B cell (primary cell): ENCODE measurements around the gene FAM222A. TPM values are rescaled to one million over a fixed set of nuclear protein-coding genes. Genes with fewer than 3 reads are reported as not detected.

Source experiments
- ATAC-seq: fragments of 200-7000 bp; cut with Tn5 transposase; one replicate; pipeline ENCODE4 v1.10.0; 2021; ENCODE audit warnings: low read depth, mild to moderate bottlenecking, moderate number of reproducible peaks, moderate library complexity
- CTCF ChIA-PET: fragments of 350-600 bp; sonication (Branson Sonifier 250); formaldehyde crosslinking; loops from one replicate; lab custom pipeline; 2021; ENCODE audit warnings: antibody characterized with exemption, inconsistent platforms; lab: Charles Lee
- POLR2A ChIA-PET: fragments of 350-600 bp; sonication (Branson Sonifier 250); formaldehyde crosslinking; loops from one replicate; lab custom pipeline; 2021; ENCODE audit warnings: antibody characterized with exemption; lab: Charles Lee
- DNase-seq: peaks from one replicate; pipeline ENCODE4 v3.0.0; 2013
- H2AFZ ChIP-seq: 2 replicates; pipeline ENCODE4 v1.6.1; 2012; ENCODE audit warnings: mild to moderate bottlenecking, low read depth, low read length; ENCODE audit not compliant: insufficient read depth, poor library complexity, severe bottlenecking
- H3K27ac ChIP-seq, 2 donors: 1 replicate in 1 of 2; 2 replicates in 1 of 2; pipeline ENCODE4 v1.5.1; 2012 to 2013; ENCODE audit warnings: low read length in 2 of 2, mild to moderate bottlenecking in 2 of 2, moderate library complexity in 1 of 2
- H3K27me3 ChIP-seq, 4 experiments: fragments of 200-600 bp in 1 of 4; sonication (generic) in 1 of 4; replicated peaks in 1 of 4; 1 replicate in 2 of 4; 2 replicates in 2 of 4; pipeline versions ENCODE4 v1.6.1 to v1.7.0; 2013 to 2016; ENCODE audit warnings: low read length in 3 of 4, mild to moderate bottlenecking in 2 of 4, mixed read lengths in 1 of 4, moderate library complexity in 1 of 4; ENCODE audit not compliant: insufficient read depth in 4 of 4, control insufficient read depth in 3 of 4; ENCODE audit errors: control extremely low read depth in 1 of 4
- H3K36me3 ChIP-seq, 2 experiments: replicated peaks in 1 of 2; 1 replicate in 1 of 2; 2 replicates in 1 of 2; pipeline versions ENCODE4 v1.6.1 to v1.7.1; 2013; ENCODE audit warnings: low read length in 1 of 2; ENCODE audit not compliant: insufficient read depth in 2 of 2, control insufficient read depth in 1 of 2; ENCODE audit errors: control extremely low read depth in 1 of 2, extremely low read depth in 1 of 2
- H3K4me1 ChIP-seq, 2 donors: fragments of 200-600 bp in 1 of 2; sonication (generic) in 1 of 2; 1 replicate in 1 of 2; 2 replicates in 1 of 2; pipeline versions ENCODE4 v1.5.1 to v1.6.1; 2013 to 2017; ENCODE audit warnings: low read length in 2 of 2; ENCODE audit not compliant: control insufficient read depth in 2 of 2, insufficient read depth in 2 of 2
- H3K4me2 ChIP-seq: replicated peaks from 2 replicates; pipeline ENCODE3; 2012; ENCODE audit warnings: mild to moderate bottlenecking, low read depth, low read length; ENCODE audit not compliant: poor library complexity, severe bottlenecking
- H3K4me3 ChIP-seq, 5 experiments: fragments of 200-600 bp in 1 of 5; sonication (generic) in 1 of 5; 1 replicate in 3 of 5; 2 replicates in 2 of 5; pipeline versions ENCODE4 v1.5.1 to v1.7.0; 2011 to 2016; ENCODE audit warnings: low read length in 4 of 5, mild to moderate bottlenecking in 4 of 5, low read depth in 2 of 5, control low read depth in 1 of 5, moderate library complexity in 1 of 5; ENCODE audit not compliant: insufficient read depth in 1 of 5; ENCODE audit errors: control extremely low read depth in 1 of 5, extremely low read depth in 1 of 5
- H3K79me2 ChIP-seq: fragments of 200-600 bp; sonication (generic); one replicate; pipeline ENCODE4 v1.6.0; 2016; ENCODE audit warnings: low read length; ENCODE audit not compliant: control insufficient read depth, insufficient read depth
- H3K9ac ChIP-seq: fragments of 200-600 bp; sonication (generic); 2 replicates; pipeline ENCODE4 v1.6.1; 2017; ENCODE audit warnings: mild to moderate bottlenecking, low read length, moderate library complexity
- H3K9me3 ChIP-seq, 3 donors: one replicate each; pipeline versions ENCODE4 v1.6.1 to v1.7.1; 2013; ENCODE audit warnings: low read length in 2 of 3; ENCODE audit not compliant: control insufficient read depth in 2 of 3, insufficient read depth in 1 of 3; ENCODE audit errors: control extremely low read depth in 1 of 3
- H4K20me1 ChIP-seq: 2 replicates; pipeline ENCODE4 v1.6.0; 2012; ENCODE audit warnings: mild to moderate bottlenecking, low read length; ENCODE audit not compliant: insufficient read depth, control insufficient read depth, poor library complexity, severe bottlenecking
- H3K27ac Mint-ChIP-seq: one replicate; pipeline ENCODE4 v1.8.0; 2021; ENCODE audit warnings: mixed read lengths
- H3K27me3 Mint-ChIP-seq: one replicate; pipeline ENCODE4 v1.8.0; 2021; ENCODE audit warnings: mixed read lengths
- H3K4me1 Mint-ChIP-seq: one replicate; pipeline ENCODE4 v1.8.0; 2021; ENCODE audit warnings: mixed read lengths
- H3K4me3 Mint-ChIP-seq: one replicate; pipeline ENCODE4 v1.8.0; 2021; ENCODE audit warnings: mixed read lengths
- H3K9me3 Mint-ChIP-seq: one replicate; pipeline ENCODE4 v1.8.0; 2022; ENCODE audit warnings: mixed read lengths; ENCODE audit not compliant: insufficient read depth
- CTCF ChIP-seq: fragments of 200-600 bp; IDR thresholded peaks from one replicate; pipeline ENCODE4 v1.8.0; 2022; ENCODE audit warnings: antibody characterized with exemption, mild to moderate bottlenecking
- EZH2 ChIP-seq: IDR thresholded peaks from 2 replicates; pipeline ENCODE4 v1.6.1; 2012; ENCODE audit warnings: borderline replicate concordance, low read depth, mild to moderate bottlenecking, moderate library complexity, low read length; ENCODE audit not compliant: insufficient read depth, poor library complexity, severe bottlenecking
- WGBS: methylation state at CpG from one replicate; pipeline ENCODE4 v1.1.5; 2013; ENCODE audit warnings: missing lambda C conversion rate; ENCODE audit not compliant: insufficient coverage; 5-methylcytosine and 5-hydroxymethylcytosine counted together
- intact Hi-C: fragments of 100-400 bp; cut with micrococcal nuclease; formaldehyde crosslinking; loops from one replicate; pipeline ENCODE4 v1.10.0; 2022
- polyA plus RNA-seq: library from polyadenylated mRNA; depleted of rRNA; stranded (reverse); fragments of >200 nt; gene quantifications from 2 replicates; pipeline ENCODE4 v1.2.3, GENCODE V29; 2012
- total RNA-seq, 2 donors: library from RNA; stranded (reverse); fragments of 120-200 nt in 1 of 2; gene quantifications; 1 replicate in 1 of 2; 2 replicates in 1 of 2; pipeline versions ENCODE4 v1.2.3 to v1.2.4, GENCODE V29; 2013 to 2022

Gene FAM222A
- total and polyA plus RNA-seq, 2 donors (not counting 1 experiment from before 2014, with no cell fraction given), result 0.49 to 4.6 TPM

- no peaks in the 10 kb centered on the region for H4K20me1 ChIP-seq
- TF ChIP-seq CTCF (no peak), EZH2 (no peak)
- 91% methylated on average over 8 of the region's 11 CpGs for WGBS
- peaks cover 20% of the 10 kb centered on the region for H3K27me3 Mint-ChIP-seq
- H2AFZ ChIP-seq, result no peak overlapping the region
- H3K79me2 ChIP-seq, result no peaks in the 10 kb centered on the region
- no peak overlapping the region for H3K4me2 ChIP-seq
- no peak for ATAC-seq
- ChIA-PET CTCF (interaction anchor here (1.0 kb wide), 1 partner anchor 8 kb away, joined by 3 read pairs; no protein-coding TSS in a partner anchor), POLR2A (no interaction called here)
- H3K36me3 ChIP-seq, result no peaks in the 10 kb centered on the region
- H3K9ac ChIP-seq, result no peak overlapping the region
- peaks cover 0 to 9% (median 1%) of the 10 kb centered on the region in 4 experiments for H3K27me3 ChIP-seq
- H3K4me1 ChIP-seq, result no peaks in the 10 kb centered on the region
- H3K27ac ChIP-seq, result no peak overlapping the region
- H3K27ac Mint-ChIP-seq, result no peak overlapping the region
- H3K4me3 ChIP-seq, result no peak overlapping the region
- intact Hi-C loops, result no loop called here
- peaks cover 0 to 5% (median 0%) of the 10 kb centered on the region in 3 donors for H3K9me3 ChIP-seq
- DNase-seq, result no peak
- no peaks in the 10 kb centered on the region for H3K4me1 Mint-ChIP-seq
- no peaks in the 10 kb centered on the region for H3K9me3 Mint-ChIP-seq
- H3K4me3 Mint-ChIP-seq, result no peak overlapping the region
These were observed 17.7 kb downstream of the FAM222A start for GRCh38 chr12:109731231-109731731.

DNA sequence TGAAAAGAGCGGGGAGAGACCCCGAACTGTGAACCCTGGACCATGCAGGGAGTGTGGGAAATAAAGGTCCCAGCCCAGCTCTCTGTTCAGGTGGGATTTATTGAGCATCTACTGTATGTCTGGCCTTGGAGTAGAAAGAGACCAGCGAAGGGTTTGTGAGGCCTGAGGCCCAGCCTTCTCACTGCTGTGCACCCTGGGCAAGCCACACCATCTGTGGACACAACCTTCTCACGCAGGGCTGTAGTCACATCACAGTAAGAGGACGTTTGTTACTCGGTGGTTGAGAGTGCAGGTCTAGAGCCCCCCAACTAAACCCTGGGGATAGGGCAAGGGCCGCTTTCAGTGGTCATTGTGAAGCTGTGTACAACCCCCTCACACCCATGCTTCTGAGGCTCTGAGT lies 18.2 kb downstream of the FAM222A start:
- Histone ChIP-seq H4K20me1 (no peaks in the 10 kb centered on the region), H3K9ac (no peak overlapping the region), H3K9me3 (peaks cover 0 to 5% (median 0%) of the 10 kb centered on the region in 3 donors), H3K36me3 (no peaks in the 10 kb centered on the region), H3K27ac (no peak overlapping the region), H3K4me1 (no peaks in the 10 kb centered on the region), H2AFZ (no peak overlapping the region), H3K79me2 (no peaks in the 10 kb centered on the region), H3K4me2 (no peak overlapping the region), H3K27me3 (peaks cover 0 to 9% (median 1%) of the 10 kb centered on the region in 4 experiments), H3K4me3 (no peak overlapping the region)
- intact Hi-C loops, result no loop called here
- 86% methylated on average over 3 of the region's 7 CpGs for WGBS
- ATAC-seq, result no peak
- H3K27ac Mint-ChIP-seq, result no peak overlapping the region
- no peak overlapping the region for H3K4me3 Mint-ChIP-seq
- ChIA-PET POLR2A (no interaction called here), CTCF (no interaction called here)
- no peaks in the 10 kb centered on the region for H3K4me1 Mint-ChIP-seq
- peaks cover 23% of the 10 kb centered on the region for H3K27me3 Mint-ChIP-seq
- no peak for DNase-seq
- TF ChIP-seq CTCF (no peak), EZH2 (no peak)
- no peaks in the 10 kb centered on the region for H3K9me3 Mint-ChIP-seq
